B cell (primary cell): ENCODE data around the gene HTRA1.

ENCODE experiments used
- EZH2 ChIP-seq: IDR thresholded peaks from 2 replicates; pipeline ENCODE4 v1.6.1; 2012; ENCODE audit warnings: borderline replicate concordance, low read depth, mild to moderate bottlenecking, moderate library complexity, low read length; ENCODE audit not compliant: insufficient read depth, poor library complexity, severe bottlenecking
- TF ChIP-seq, protein P1 (sequence below): fragments of 200-600 bp; IDR thresholded peaks from one replicate; pipeline ENCODE4 v1.8.0; 2022; ENCODE audit warnings: antibody characterized with exemption, mild to moderate bottlenecking

DNA sequence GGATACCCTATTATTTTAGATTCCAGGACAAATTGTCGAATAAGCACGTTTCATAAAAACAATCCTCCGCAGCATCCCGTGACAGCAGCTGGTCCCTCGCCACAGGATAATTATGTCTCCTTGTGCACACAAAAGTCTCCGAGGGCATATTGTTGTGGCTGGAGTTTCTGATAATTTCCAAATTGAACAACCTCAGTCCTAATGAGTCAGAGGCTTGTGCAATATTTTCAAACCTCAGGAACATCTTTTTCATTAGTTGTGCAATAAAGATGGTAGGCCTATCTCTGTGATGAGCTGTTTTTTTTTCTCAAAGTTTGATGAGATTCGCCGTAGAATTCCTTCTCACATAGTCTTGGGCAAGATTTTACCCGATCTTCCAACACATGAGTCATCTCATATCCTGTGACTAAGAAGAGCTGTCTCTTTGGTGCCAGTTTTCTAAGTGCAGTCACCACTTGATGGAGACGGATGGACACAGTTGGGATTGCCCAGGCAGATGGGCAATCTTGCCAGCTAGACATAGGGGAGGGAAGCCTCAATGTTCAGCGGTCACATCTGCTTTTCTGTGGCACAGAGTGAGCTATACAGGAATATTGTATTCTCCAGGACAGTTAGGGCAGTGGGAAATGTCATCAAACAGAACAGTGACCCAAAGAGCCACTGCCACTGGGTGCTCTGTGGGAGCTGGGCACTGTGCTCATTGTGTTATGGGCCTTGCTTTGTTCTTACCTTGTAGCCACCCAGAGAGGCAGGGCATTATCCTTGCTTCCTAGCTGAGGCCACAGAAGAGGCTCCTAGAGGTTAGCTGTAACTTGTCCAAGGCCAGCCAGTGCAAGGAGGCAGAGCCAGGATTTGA, 7.8 kb downstream of the HTRA1 start:
- TF ChIP-seq, protein P1, sequence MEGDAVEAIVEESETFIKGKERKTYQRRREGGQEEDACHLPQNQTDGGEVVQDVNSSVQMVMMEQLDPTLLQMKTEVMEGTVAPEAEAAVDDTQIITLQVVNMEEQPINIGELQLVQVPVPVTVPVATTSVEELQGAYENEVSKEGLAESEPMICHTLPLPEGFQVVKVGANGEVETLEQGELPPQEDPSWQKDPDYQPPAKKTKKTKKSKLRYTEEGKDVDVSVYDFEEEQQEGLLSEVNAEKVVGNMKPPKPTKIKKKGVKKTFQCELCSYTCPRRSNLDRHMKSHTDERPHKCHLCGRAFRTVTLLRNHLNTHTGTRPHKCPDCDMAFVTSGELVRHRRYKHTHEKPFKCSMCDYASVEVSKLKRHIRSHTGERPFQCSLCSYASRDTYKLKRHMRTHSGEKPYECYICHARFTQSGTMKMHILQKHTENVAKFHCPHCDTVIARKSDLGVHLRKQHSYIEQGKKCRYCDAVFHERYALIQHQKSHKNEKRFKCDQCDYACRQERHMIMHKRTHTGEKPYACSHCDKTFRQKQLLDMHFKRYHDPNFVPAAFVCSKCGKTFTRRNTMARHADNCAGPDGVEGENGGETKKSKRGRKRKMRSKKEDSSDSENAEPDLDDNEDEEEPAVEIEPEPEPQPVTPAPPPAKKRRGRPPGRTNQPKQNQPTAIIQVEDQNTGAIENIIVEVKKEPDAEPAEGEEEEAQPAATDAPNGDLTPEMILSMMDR, result no peak
- no peak for TF ChIP-seq EZH2
